ENCODE results near the gene PTPN4.

PTPN4 gene

GRCh38 chr2:119826370-119826961, 66.7 kb downstream of the PTPN4 start:
- peaks cover 54% of the 10 kb centered on the region for H3K4me1 Mint-ChIP-seq (ENCODE audit: low read depth)
- no peak overlapping the region for H3K4me3 Mint-ChIP-seq
- DNase-seq, result no peak
- no peaks in the 10 kb centered on the region for H3K27me3 Mint-ChIP-seq
- H3K36me3 Mint-ChIP-seq (ENCODE audit: low read depth), result peaks cover 22% of the 10 kb centered on the region
- H3K27ac Mint-ChIP-seq, result no peak overlapping the region
- H3K9me3 Mint-ChIP-seq, result peaks cover 6% of the 10 kb centered on the region

- Mint-ChIP-seq H3K4me1 (ENCODE audit: low read depth) (peaks cover 56% of the 10 kb centered on the region), H3K4me3 (no peak overlapping the region), H3K36me3 (ENCODE audit: low read depth) (peaks cover 28% of the 10 kb centered on the region), H3K9me3 (peaks cover 6% of the 10 kb centered on the region), H3K27me3 (no peaks in the 10 kb centered on the region), H3K27ac (peak overlapping the region; percentile 41)
- no peak for DNase-seq
Measured at GRCh38 chr2:119827866-119828507, 68.3 kb downstream of the PTPN4 start.

GRCh38 chr2:119836455-119837142, 76.9 kb downstream of the PTPN4 start:
- DNase-seq, result no peak
- H3K36me3 Mint-ChIP-seq (ENCODE audit: low read depth), result peaks cover 13% of the 10 kb centered on the region

GRCh38 chr2:119837350-119837749, 77.6 kb downstream of the PTPN4 start:
- H3K27me3 Mint-ChIP-seq, result no peaks in the 10 kb centered on the region
- H3K4me1 Mint-ChIP-seq (ENCODE audit: low read depth), result peaks cover 58% of the 10 kb centered on the region

More at GRCh38 chr2:119836455-119837142, 76.9 kb downstream of the PTPN4 start:
- H3K9me3 Mint-ChIP-seq, result no peaks in the 10 kb centered on the region
- H3K4me1 Mint-ChIP-seq (ENCODE audit: low read depth), result peaks cover 57% of the 10 kb centered on the region
- H3K27me3 Mint-ChIP-seq, result no peaks in the 10 kb centered on the region
- H3K27ac Mint-ChIP-seq, result no peak overlapping the region
- no peak overlapping the region for H3K4me3 Mint-ChIP-seq

GRCh38 chr2:119837759-119838158, 78.0 kb downstream of the PTPN4 start:
- Mint-ChIP-seq H3K9me3 (no peaks in the 10 kb centered on the region), H3K27ac (no peak overlapping the region), H3K4me3 (no peak overlapping the region), H3K36me3 (ENCODE audit: low read depth) (peaks cover 10% of the 10 kb centered on the region), H3K27me3 (no peaks in the 10 kb centered on the region), H3K4me1 (ENCODE audit: low read depth) (peaks cover 59% of the 10 kb centered on the region)
- no peak for DNase-seq

More at GRCh38 chr2:119837350-119837749, 77.6 kb downstream of the PTPN4 start:
- no peak for DNase-seq
- Mint-ChIP-seq H3K36me3 (ENCODE audit: low read depth) (peaks cover 10% of the 10 kb centered on the region), H3K27ac (no peak overlapping the region), H3K9me3 (no peaks in the 10 kb centered on the region), H3K4me3 (no peak overlapping the region)

GRCh38 chr2:119838179-119838578, 78.5 kb downstream of the PTPN4 start:
- H3K9me3 Mint-ChIP-seq, result no peaks in the 10 kb centered on the region
- H3K4me1 Mint-ChIP-seq (ENCODE audit: low read depth), result peaks cover 55% of the 10 kb centered on the region
- H3K4me3 Mint-ChIP-seq, result no peak overlapping the region
- peaks cover 13% of the 10 kb centered on the region for H3K36me3 Mint-ChIP-seq (ENCODE audit: low read depth)
- H3K27ac Mint-ChIP-seq, result no peak overlapping the region
- H3K27me3 Mint-ChIP-seq, result no peaks in the 10 kb centered on the region
- DNase-seq, result no peak

GRCh38 chr2:119841550-119841949, 81.8 kb downstream of the PTPN4 start:
- Mint-ChIP-seq H3K36me3 (ENCODE audit: low read depth) (peaks cover 16% of the 10 kb centered on the region), H3K9me3 (no peaks in the 10 kb centered on the region), H3K4me1 (ENCODE audit: low read depth) (peaks cover 49% of the 10 kb centered on the region), H3K27me3 (no peaks in the 10 kb centered on the region), H3K4me3 (no peak overlapping the region), H3K27ac (peak overlapping the region; percentile 2)
- no peak for DNase-seq

- Mint-ChIP-seq H3K27ac (no peak overlapping the region), H3K27me3 (no peaks in the 10 kb centered on the region), H3K36me3 (ENCODE audit: low read depth) (peaks cover 38% of the 10 kb centered on the region), H3K4me3 (no peak overlapping the region), H3K4me1 (ENCODE audit: low read depth) (peaks cover 36% of the 10 kb centered on the region), H3K9me3 (peaks cover 17% of the 10 kb centered on the region)
- DNase-seq, result no peak
Measured at GRCh38 chr2:119846021-119846420, 86.3 kb downstream of the PTPN4 start.

GRCh38 chr2:119849838-119850565, 90.3 kb downstream of the PTPN4 start:
- H3K4me3 Mint-ChIP-seq, result no peak overlapping the region
- peaks cover 61% of the 10 kb centered on the region for H3K36me3 Mint-ChIP-seq (ENCODE audit: low read depth)
- H3K9me3 Mint-ChIP-seq, result peaks cover 42% of the 10 kb centered on the region
- no peak for DNase-seq
- H3K27me3 Mint-ChIP-seq, result no peaks in the 10 kb centered on the region
- peaks cover 27% of the 10 kb centered on the region for H3K4me1 Mint-ChIP-seq (ENCODE audit: low read depth)
- no peak overlapping the region for H3K27ac Mint-ChIP-seq

GRCh38 chr2:119852214-119852613, 92.5 kb downstream of the PTPN4 start:
- H3K27ac Mint-ChIP-seq, result no peak overlapping the region
- no peak overlapping the region for H3K4me3 Mint-ChIP-seq
- no peaks in the 10 kb centered on the region for H3K27me3 Mint-ChIP-seq
- peaks cover 42% of the 10 kb centered on the region for H3K9me3 Mint-ChIP-seq
- H3K4me1 Mint-ChIP-seq (ENCODE audit: low read depth), result peaks cover 37% of the 10 kb centered on the region
- DNase-seq, result no peak
- peaks cover 54% of the 10 kb centered on the region for H3K36me3 Mint-ChIP-seq (ENCODE audit: low read depth)

- Mint-ChIP-seq H3K27me3 (no peaks in the 10 kb centered on the region), H3K9me3 (peaks cover 38% of the 10 kb centered on the region), H3K27ac (no peak overlapping the region), H3K36me3 (ENCODE audit: low read depth) (peaks cover 50% of the 10 kb centered on the region), H3K4me1 (ENCODE audit: low read depth) (peaks cover 44% of the 10 kb centered on the region), H3K4me3 (no peak overlapping the region)
- no peak for DNase-seq
Measured at GRCh38 chr2:119853777-119854399, 94.2 kb downstream of the PTPN4 start.

GRCh38 chr2:119856469-119856901, 96.8 kb downstream of the PTPN4 start:
- Mint-ChIP-seq H3K36me3 (ENCODE audit: low read depth) (peaks cover 25% of the 10 kb centered on the region), H3K4me1 (ENCODE audit: low read depth) (peaks cover 58% of the 10 kb centered on the region)
- DNase-seq, result no peak

GRCh38 chr2:119857742-119858141, 98.0 kb downstream of the PTPN4 start:
- DNase-seq, result no peak
- Mint-ChIP-seq H3K27me3 (no peaks in the 10 kb centered on the region), H3K36me3 (ENCODE audit: low read depth) (peaks cover 15% of the 10 kb centered on the region), H3K27ac (no peak overlapping the region), H3K4me1 (ENCODE audit: low read depth) (peaks cover 66% of the 10 kb centered on the region), H3K9me3 (peaks cover 10% of the 10 kb centered on the region), H3K4me3 (no peak overlapping the region)

More at GRCh38 chr2:119856469-119856901, 96.8 kb downstream of the PTPN4 start:
- H3K27ac Mint-ChIP-seq, result no peak overlapping the region
- H3K9me3 Mint-ChIP-seq, result peaks cover 20% of the 10 kb centered on the region
- no peak overlapping the region for H3K4me3 Mint-ChIP-seq
- no peaks in the 10 kb centered on the region for H3K27me3 Mint-ChIP-seq

GRCh38 chr2:119859528-119859927, 99.8 kb downstream of the PTPN4 start:
- Mint-ChIP-seq H3K9me3 (no peaks in the 10 kb centered on the region), H3K27ac (no peak overlapping the region), H3K27me3 (no peaks in the 10 kb centered on the region), H3K4me3 (no peak overlapping the region), H3K36me3 (ENCODE audit: low read depth) (peaks cover 20% of the 10 kb centered on the region), H3K4me1 (ENCODE audit: low read depth) (peaks cover 78% of the 10 kb centered on the region)
- no peak for DNase-seq
